ENCODE measurements around the gene FAIM.

- no peak for TF ChIP-seq CTCF (IDR thresholded peaks at IDR 0.05; ENCODE audit: extremely low read depth in 1 of 2, insufficient read depth in 1 of 2, low read depth in 1 of 2, low read length in 2 of 2)
- TF ChIP-seq POLR2AphosphoS5 (IDR thresholded peaks at IDR 0.05; ENCODE audit: insufficient read depth, low read depth, low read length): no peak
- no peak for TF ChIP-seq EZH2 (IDR thresholded peaks at IDR 0.05; ENCODE audit: borderline replicate concordance, low read depth, low read length, severe bottlenecking)
- no peak for TF ChIP-seq GATA2 (IDR thresholded peaks at IDR 0.05; ENCODE audit: insufficient read depth, insufficient read length, low read depth, low read length)
- no peak for TF ChIP-seq MYC (IDR thresholded peaks at IDR 0.05; ENCODE audit: low read depth, low read length)
- TF ChIP-seq, protein P1, sequence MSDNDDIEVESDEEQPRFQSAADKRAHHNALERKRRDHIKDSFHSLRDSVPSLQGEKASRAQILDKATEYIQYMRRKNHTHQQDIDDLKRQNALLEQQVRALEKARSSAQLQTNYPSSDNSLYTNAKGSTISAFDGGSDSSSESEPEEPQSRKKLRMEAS (IDR thresholded peaks at IDR 0.05; ENCODE audit: insufficient read depth, insufficient read length): no peak
- no peak for TF ChIP-seq POLR2A (IDR thresholded peaks at IDR 0.05; ENCODE audit: low read depth, low read length)
Observed at GRCh38 chr3:138638641-138639040, 30.1 kb downstream of the FAIM start.

All from endothelial cell of umbilical vein (primary cell).